Left ventricle myocardium superior (tissue), 1 donor: ENCODE results near the gene THAP3. TPM values are rescaled to one million over a fixed set of nuclear protein-coding genes. Genes with fewer than 3 reads are reported as not detected.
A peak's percentile ranks its signal among the peaks of the same experiment; 100 is the strongest.
"Not testable (repeated sequence)": the region's sequence is repeated elsewhere in the genome, so short reads cannot be mapped to it uniquely, and the experiment has no call there.

ENCODE experiments used
- ATAC-seq: fragments of 200-7000 bp; cut with Tn5 transposase; one replicate; pipeline ENCODE4 v1.9.1; 2020; ENCODE audit warnings: mild to moderate bottlenecking, moderate library complexity
- DNase-seq: peaks from one replicate; pipeline ENCODE4 v3.0.0-alpha.2; 2020
- intact Hi-C: fragments of 100-400 bp; cut with micrococcal nuclease; formaldehyde crosslinking; loops from one replicate; pipeline ENCODE4 v1.11.0; 2022
- total RNA-seq: library from RNA; stranded (reverse); fragmentation: NEBNext Ultra II Directional; extraction: Animal tissue kit (Norgen Biotek cat#: 25700); gene quantifications from one replicate; pipeline ENCODE4 v1.2.1, GENCODE V29; 2021
- donor health status: DM: no; HTN: yes; CAD: no; lungs with severe emphysema.

Gene THAP3
- total RNA-seq, 1 donor from 2014 or later = 14.9 TPM

DNA sequence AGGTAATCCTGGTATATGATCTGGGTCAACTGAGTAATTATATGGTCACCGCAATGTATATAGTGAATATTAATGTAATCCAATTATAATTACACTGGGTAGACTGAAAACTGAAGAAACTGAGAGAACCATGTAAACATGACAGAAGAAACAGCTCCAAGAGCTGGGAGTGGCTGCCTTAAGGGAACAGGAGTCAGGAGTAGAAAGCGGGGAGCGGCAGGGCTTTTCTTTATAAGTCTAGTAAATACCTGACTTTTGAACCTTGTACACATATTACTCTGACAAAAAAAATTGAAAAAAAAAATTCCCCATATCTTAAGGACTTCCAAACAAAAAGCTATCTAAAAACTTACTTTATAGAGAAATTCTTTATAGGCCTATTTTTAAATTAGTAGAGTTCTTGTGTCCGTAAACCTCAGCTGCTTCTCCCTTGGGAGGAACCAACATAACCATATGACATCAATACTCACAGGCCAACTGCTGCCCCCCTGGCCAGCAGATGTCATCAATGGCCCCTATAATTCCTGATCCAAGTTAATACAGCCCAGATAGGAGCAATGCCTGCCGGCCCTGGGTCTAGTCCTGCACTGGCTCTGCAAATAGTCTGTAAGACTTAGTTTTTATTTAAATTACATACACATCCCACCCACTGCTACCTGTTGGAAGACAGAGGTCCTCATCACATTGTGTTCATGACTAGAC, 33.8 kb downstream of the THAP3 start:
- DNase-seq (no peak), ATAC-seq (no peak)
- intact Hi-C loops = no loop called here

DNA sequence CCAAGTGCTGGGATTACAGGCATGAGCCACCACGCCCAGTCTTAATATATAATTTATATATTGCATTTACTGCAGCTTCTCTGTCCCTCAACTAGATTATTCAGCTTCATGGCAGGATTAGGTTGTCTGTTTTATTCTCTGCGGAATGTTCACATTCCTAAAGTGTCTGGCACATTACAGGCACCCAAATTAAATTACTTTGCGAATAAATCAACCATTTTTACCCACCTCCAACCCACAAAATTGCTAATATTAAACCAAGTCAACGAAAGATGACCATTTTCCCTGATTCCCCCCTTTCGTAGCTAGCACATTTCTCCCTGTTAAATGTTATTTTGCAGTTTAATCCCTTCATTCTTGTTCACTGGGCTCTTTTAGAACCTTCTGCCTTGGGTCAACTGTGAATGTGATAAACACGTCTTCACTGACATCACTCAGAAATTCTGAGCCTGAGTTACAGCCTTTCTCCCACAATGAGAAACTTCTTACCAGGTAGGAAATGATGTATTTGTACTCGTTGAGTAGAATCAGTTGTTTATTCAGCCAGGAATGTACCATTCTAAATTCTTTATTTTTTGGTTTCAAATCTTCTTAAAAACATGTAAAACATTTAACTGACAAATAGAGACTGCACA, 35.9 kb downstream of the THAP3 start:
- intact Hi-C loops = no loop called here
- ATAC-seq (no peak), DNase-seq (no peak)

DNA sequence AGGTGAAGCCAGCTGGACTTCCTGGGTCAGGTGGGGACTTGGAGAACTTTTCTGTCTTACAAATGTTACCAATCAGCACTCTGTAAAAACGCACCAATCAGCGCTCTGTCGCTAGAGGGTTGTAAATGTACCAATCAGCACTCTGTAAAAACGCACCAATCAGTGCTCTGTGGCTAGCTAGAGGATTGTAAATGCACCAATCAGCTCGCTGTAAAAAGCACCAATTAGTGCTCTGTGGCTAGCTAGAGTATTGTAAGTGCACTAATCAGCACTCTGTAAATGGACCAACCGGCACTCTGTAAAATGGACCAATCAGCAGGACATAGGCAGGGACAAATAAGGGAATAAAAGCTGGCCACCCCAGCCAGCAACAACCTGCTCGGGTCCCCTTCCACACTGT, 37.8 kb downstream of the THAP3 start:
- ATAC-seq = not testable (repeated sequence)

DNA sequence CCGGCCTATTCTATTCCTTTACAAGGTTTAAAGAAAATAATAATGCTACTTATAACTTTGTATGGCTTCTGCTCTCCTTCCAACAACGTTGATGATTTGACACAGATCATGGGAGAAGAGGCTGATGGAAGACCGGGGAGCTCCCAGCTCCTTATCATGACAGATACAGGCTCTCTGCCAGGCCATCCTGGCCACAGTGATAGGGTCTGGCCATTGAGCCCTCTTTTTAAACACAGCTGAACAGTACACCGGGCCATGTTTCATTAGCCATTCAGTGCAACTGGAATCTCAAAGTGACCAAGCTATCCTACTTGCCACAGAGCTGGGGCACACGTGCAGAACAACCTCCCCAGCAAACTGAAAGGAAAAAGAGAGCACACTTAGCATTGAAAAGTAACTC, 42.0 kb downstream of the THAP3 start:
- intact Hi-C loops = no loop called here
- ATAC-seq = peak; percentile 52

More for the DNA sequence above, 37.8 kb downstream of the THAP3 start:
- intact Hi-C loops, DNase-seq: not testable (repeated sequence)

DNA sequence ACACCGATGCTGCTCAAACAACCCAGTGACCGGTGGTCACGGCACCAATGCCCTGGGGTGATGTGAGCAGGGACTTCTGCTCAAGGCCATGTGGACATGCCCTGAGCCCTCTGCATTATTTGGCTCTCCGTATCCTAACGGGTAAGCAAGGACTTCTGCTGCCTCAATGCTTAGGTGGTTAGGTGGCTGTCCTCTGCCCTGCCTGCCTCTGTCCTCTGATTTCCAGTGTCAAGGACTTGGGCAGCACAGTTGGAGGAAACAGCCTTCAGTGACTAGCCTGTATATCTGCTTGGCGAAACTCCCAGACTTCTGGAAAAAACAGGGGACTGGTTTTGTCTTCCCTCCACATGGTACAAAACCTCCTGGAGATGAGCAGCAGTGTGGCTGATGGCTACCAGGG, 42.5 kb downstream of the THAP3 start:
- intact Hi-C loops = no loop called here
- DNase-seq = no peak
- peak; percentile 91 for ATAC-seq

More for the DNA sequence above, 42.0 kb downstream of the THAP3 start:
- DNase-seq = no peak

DNA sequence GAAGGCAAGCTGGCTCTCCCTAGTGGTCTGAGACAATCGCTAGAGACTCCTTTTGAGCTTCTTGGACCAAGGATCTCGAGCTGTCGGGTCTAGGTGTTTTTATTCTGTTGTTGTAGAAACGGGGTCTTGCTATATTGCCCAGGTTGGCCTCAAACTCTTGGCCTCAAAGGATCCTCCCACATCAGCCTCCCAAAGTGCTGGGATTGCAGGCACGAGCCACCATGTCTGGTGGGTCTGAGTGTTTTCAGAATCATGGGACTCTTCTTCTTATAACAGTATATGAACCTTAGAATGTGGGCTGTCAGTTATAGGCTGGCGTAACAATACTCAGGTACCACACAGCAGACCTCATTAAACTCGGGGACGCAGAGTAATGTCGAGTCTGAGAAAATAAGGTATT, 43.8 kb downstream of the THAP3 start:
- ATAC-seq (no peak), DNase-seq (no peak)
- intact Hi-C loops = no loop called here

DNA sequence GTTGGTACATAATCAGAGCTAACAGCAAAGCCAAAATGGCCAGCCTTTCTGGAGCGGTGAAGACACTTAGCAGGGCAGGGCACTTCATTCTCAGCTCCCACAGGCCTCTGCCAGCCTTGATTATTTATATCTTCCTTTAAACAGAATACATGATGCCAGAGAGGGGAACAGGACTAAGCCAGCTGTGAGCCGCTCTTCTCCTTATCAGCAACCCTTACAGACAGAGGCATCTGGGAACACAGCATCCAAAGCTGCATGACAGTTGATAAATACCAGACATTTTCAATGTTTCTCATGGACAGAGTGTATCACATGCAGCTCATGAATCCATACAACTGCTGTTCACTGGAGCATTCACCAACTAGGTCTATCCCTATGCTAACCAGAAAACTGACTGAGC, 47.9 kb downstream of the THAP3 start:
- ATAC-seq (peak; percentile 95), DNase-seq (peak; percentile 53)
- intact Hi-C loops = no loop called here

DNA sequence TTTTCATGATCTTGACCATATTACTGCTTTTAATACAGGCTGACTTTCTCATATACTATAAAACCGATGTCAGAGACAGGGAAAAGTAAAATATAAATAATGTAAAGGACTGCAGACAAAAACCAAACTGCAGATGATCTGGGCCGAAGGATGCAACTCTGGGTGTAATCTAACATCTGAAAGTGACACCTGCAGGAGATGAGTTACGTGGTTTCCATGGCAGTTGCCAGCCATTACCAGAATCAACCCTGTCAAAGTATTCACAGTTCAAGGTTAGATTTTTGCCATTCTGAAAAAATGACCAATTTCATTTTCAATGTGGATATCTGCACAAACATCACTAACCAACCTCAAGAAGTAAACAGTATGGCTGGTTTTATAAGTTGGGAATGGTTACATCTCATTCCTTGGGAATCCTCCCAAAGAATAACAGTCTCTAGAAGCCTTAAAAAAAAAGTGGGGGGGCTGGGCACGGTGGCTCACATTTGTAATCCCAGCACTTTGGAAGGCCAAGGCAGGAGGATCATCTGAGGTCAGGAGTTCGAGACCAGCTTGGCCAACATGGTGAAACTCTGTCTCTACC, 49.2 kb downstream of the THAP3 start:
- DNase-seq = no peak
- no peak for ATAC-seq
- intact Hi-C loops = no loop called here

DNA sequence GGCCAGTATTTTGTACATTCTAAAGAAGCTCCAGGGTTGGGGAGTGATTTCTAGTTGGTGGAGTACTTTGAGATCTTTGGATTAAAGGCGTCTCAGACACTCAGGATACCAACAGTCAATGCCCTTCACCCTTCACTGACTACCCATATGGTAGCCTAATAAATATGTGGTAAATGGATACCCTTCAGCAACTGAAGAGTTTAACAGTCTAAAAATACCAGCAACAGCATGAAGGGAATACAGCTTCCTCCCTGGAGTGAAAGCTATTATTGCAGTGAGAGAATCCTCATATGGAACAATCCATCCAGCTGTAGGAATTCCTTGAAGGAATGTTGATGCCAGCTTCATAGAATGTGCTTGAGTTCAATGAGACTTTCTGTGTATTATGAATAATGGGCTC, 50.1 kb downstream of the THAP3 start:
- DNase-seq (no peak), ATAC-seq (no peak)
- intact Hi-C loops = no loop called here

DNA sequence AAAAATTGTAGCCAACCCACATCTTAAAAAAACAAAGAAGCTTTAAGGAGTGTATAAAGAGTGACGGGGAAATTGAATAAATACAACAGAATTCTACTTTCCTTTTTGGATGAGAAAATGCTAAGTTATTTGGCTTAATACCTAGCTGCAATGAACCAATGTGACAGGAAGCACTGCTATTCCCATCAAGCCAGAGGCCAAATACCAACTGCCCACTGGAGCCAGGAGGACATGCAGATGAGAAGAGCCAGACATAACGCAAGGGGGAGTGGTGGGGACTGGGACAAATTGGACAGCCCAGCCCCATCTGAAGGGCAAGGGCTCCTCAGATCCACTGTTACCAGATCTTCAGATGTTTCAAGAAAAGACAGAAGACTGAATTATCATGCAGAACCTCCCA, 51.3 kb downstream of the THAP3 start:
- intact Hi-C loops = no loop called here
- ATAC-seq = no peak
- no peak for DNase-seq

Other genes starting within 250 kb of the THAP3 start
- gene ACOT7, start 231.1 kb upstream of the THAP3 start, total RNA-seq = 7.8 TPM
- gene HES2, start 204.9 kb upstream of the THAP3 start, total RNA-seq = not detected
- gene ESPN, start 200.1 kb upstream of the THAP3 start, total RNA-seq = 0.77 TPM
- 10.8 TPM for gene TNFRSF25, start 158.7 kb upstream of the THAP3 start, total RNA-seq
- 16.9 TPM for gene PLEKHG5, start 133.2 kb upstream of the THAP3 start, total RNA-seq
- 12.9 TPM for gene NOL9, start 70.4 kb upstream of the THAP3 start, total RNA-seq
- not detected for gene TAS1R1, start 69.6 kb upstream of the THAP3 start, total RNA-seq
- gene ZBTB48, start 44.9 kb upstream of the THAP3 start, total RNA-seq = 13.3 TPM
- 131 TPM for gene KLHL21, start 22.0 kb upstream of the THAP3 start, total RNA-seq
- 7.5 TPM for gene PHF13, start 11.1 kb upstream of the THAP3 start, total RNA-seq
- 78.6 TPM for gene DNAJC11, start 76.9 kb downstream of the THAP3 start, total RNA-seq
- 166 TPM for gene CAMTA1, start 160.6 kb downstream of the THAP3 start, total RNA-seq